ENCODE results near the gene ATF6B.
A peak's percentile ranks its signal among the peaks of the same experiment; 100 is the strongest.

The ATF6B gene

DNA sequence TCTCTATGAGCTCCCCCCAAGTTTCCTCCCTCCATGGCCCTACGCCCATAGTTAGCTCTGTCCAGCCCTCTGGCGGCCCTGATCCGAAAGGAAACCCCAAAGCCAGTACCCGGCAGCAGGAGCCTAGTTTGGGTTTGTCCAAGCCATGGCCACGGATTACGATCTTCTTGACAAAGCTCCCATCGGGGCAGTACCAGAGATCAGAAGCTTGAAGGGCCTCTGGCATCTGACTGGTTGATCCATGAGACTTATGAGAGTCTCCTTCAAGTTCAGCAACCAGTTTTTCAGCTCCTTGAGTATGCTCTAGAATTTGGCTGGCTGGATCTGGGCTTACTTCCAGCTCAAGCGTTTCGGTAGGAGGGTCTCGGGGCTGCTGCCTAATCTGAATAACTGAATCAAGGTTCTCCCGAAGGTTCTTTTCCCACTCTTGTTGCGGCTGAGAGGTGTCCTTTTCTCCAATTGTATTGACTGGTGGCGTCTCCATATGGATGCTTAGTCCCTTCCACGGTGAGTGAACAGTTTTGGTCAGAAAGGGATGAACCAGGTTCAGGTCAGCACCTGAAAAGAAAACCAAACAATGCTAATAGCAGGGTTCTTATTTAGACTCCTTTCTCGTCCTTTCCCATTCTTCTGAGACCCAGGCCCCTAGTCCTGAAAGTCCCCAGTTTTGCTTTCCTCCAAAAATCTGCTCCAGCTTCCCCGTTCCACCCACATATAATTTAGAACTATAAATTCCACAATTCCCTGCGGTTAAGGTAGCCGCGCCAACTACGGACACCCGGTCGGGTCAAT is 1.4 kb upstream of the ATF6B start:
- DNase-seq, result no peak

- DNase-seq, result no peak
Measured at GRCh38 chr6:32128751-32129296, 778 bp upstream of the ATF6B start.

DNA sequence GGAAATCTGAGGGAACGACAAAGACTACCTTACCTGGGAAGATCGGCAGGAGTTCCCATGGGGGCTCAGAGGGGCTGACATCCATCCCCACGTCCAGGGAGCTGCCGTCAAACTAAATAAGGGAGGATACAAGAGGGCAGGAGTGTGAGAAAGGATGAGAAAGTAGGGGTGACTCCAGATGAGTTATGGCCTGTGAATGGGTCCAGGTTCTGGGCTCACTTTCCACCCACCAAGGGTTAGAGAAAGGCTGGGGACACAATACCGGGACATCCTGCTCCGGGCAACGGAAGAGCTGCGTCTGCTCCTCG is 683 bp downstream of the ATF6B start:
- DNase-seq, result no peak

DNA sequence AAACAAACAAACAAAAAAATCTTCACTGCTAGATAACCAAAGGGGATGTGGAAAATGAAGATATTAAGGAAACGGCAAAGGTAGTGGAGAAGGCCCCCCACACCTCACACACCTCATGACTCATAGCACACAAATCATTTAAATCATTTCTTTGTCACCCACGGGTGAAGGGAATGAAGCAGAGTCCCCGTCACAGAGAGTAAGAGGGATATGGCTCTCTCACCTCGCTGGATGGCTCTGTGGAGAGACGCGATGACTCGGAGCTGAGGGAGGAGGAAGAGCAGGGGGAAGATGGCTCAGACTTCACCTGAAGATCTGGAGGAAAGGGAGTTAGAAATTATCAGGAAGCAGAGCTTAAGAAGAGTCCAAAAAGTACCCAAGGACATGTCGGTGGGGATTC is 1.2 kb downstream of the ATF6B start:
- DNase-seq, result no peak

- no peak for DNase-seq
Measured at GRCh38 chr6:32123681-32124080, 4.4 kb downstream of the ATF6B start.

DNA sequence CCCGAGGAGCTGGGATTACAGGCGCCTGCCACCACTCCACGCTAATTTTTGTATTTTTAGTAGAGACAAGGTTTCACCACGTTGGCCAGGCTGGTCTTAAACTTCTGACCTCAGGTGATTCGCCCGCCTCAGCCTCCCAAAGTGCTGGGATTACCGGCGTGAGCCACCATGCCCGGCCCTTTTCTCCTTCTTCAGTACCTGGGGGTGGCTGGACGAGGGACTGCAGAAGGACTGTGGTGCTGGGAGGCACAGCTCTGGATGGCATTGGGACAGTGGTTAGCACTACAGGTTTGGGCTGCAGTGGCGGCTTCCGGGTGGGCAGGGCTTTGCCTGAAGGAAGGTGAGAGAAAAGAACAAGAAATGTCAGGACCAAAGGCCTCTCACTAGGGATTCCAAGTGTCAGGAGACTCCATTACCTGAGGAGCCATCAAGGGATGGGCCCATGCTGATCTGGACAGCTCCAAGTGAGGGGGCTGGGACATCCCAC is 7.4 kb downstream of the ATF6B start:
- no peak for DNase-seq

DNA sequence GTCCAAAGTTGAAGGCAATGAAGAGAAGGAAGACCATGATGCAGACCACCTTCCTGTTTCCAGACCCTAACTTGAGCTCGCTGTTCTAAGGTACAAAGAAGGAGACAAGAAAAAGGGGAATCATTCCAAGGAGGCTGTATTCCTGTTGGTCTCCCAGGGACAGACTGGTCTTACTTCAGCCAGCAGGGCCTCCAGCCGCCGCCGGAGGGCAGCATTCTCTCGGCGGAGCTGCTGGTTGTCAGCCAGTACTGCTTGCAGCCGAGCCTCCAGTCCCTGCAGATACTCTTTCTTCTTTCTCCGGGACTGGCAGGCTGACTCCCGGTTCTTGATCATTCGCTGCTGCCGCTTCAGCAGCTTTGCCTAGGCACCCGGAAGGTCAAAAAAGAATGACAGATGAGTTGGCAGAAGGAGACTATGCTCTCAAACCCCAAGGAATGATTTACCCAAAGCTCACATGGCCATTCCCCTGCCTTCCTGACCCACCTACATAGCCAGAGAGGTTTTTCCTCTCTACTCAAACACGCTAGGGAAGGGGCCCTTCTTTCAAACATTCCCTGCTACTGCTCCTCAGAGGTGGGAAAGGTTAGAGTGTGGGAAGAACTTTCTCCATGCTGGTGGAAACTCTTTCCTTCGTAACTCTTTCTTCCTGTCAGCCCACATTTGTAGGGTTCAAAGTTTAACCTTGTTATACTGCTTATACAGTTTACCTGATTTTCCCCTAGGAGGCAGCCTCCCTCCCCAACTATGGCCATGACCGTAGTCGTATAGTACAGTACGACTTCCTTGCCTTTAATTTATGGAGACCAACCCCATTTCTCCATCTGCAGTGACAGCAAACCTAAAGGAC is 9.0 kb downstream of the ATF6B start:
- peak; percentile 82 for DNase-seq

DNA sequence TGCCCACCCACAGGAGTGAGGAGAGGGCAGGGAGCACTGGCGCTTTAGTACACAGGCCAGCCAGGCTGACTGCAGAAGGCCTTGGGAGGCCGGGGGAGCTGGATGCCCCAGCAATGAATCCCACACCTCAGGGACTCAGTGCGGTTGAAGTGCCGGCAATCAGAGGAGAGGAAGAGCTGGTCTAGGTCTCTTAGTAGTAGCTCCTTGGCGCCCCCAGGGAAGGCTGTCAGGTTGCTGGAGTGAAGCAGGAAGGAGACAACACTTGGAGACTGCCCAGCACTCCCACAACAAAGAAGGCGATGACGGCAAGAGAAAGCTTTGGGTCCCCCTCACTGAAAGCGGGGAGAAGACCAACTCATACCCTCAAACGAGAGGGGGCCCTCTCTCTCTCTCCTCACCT is 10.6 kb downstream of the ATF6B start:
- DNase-seq, result no peak

GRCh38 chr6:32116674-32117073 is 11.4 kb downstream of the ATF6B start:
- peak; percentile 15 for DNase-seq

DNA sequence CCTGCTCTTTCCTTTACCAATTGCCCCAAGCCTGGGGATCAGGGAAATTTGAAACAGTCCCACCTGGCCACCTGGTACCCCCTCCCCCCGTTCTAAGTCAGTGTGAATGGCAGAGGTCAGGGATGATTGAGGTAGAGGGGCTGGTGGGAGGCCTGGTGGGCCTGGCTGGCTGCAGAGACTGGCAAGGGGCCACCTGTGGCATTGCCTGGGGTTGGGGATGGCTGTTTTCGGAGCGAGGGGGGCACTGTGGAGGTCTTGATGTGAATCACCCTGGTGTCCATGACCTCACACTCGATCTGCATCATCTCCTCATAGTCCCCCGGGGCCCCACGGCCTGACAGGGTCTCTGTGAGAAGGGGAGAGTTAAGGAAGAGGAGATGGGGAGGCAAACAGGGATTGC is 12.4 kb downstream of the ATF6B start:
- DNase-seq, result no peak

- no peak for DNase-seq
Measured at GRCh38 chr6:32114796-32115195, 13.2 kb downstream of the ATF6B start.

DNA sequence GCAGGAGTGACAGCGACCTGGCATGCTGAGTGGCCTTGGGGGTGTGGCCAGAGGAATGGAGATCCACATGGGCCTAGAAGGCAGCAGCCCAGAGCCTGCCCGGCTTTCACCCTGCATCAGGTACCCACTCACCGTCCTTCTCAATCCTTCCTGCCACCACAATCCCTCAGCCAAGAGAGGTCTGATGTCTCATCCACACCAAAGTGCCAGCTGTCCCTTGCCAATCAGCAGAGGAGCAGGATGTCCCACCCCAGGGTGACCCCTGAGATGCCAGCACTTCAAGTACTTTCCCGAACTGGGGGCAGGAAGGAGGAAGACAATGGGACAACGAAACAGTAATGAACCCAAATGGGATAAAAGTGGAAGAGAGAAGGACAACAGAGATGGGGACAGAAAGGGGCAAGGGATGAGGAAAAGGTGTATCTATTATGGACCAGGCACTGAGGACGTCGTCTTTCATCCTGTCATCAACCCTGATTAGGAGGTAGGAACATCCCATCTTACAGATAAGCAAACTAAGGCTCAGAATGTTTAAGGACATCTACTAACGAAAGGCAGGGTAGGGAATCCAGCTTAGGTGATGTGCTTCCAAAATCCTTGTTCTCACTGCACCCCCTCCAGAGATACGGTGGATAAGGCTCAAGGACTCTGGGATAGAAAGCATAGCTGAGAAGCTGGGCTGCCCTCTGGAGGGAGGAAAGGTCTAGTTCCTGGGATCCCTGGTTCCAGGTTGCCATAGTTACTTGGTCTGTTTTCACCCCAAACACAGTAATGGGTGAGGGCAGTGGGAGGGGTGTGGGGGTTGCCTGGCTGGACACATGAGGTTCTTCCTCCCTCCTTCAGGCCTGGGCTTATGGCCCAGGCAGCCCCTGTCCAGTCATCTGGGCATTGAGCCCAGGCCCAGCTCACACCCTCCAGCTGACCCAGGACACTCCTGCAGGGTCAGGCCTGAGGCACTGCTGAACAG is 14.4 kb downstream of the ATF6B start:
- DNase-seq, result no peak

- DNase-seq, result no peak
Measured at GRCh38 chr6:32112431-32112980, 15.5 kb downstream of the ATF6B start.

GRCh38 chr6:32111424-32112066 is 16.5 kb downstream of the ATF6B start:
- DNase-seq, result no peak

DNA sequence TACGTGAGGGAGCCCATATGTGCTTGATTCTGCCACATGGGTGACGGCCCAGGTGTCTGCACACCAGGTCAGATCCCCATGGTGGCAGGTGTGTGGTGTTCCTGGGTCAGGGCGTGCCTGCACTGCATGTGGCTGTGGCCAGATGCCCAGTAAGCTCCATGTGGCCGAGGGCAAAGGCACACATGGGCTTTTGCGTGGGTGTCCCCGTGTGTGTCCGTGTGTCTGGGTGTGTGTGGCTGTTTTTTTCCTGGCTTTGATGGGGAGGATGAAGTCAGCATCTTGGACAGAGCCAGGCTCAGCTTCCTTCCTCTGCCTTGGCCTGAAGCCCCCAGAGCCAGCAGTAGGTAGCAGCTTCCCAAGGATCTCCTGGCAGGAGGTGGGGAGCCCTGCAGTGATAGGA is 17.4 kb downstream of the ATF6B start:
- peak; percentile 57 for DNase-seq

GRCh38 chr6:32109765-32110160 is 18.3 kb downstream of the ATF6B start:
- no peak for DNase-seq

DNA sequence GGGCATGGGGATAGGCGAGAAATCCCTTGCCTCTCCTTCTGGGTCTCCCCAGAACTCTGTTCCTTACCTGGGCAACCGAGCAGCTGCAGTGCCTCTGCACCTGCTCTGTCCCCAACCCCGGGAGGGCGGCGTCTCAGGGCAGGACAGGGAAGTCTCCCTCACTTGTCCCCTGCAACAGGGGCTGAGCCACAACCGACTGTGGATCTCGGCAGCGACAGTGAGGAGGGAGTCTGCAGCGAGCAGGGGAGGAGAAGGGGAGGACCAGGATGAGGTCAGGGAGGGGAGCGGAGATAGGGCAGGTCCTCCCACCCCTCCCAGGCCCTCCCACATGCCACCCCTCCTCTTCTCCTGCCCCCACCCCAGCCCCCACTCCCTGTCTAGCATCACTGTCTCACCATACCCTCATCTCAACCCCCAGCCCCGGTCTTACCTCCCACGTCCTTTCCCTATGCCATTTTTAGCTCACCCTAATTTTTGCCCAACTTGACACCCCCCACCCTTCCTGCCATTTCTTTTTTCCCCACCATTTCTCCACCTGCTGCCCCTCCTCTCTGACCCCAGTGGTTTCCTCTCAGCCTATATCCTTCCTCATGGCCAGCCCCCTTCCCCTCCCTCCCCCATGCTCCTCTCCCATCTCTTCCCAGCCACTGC is 18.8 kb downstream of the ATF6B start, which contains the start of gene TNXB:
TSS of gene TNXB (minus strand) at position 225 of the 651 bp plus-strand sequence. CDS start 11,140 bp downstream, outside the sequence.
- no peak for DNase-seq

- DNase-seq, result no peak
Measured at GRCh38 chr6:32108727-32109113, 19.3 kb downstream of the ATF6B start.

DNA sequence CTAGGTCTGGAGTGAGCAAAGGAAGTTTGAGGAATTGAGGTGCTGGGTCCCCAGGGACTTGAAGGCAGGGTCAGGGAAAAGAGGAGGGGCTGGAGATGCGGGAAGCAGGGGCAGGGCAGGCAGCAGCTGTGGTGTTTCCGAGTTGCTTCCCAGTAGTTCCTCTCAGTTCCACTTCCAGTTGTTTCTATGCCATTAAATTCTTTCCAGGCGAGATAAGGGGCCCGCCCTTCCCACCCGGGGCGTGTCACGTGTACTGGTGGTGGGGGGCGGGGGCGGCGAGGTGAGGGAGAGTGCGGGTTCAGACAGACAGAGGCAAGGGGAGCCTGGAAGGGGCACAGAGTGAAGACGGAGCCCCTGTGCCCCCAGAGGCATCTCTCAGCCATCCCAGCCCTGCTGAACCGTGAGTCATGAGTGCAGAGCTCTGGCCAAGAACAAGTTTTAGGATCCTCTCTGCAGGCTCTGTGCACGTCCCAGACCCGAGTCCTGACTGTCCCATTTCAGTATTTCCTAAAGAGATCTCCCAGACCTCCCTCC is 19.9 kb downstream of the ATF6B start:
- DNase-seq, result peak; percentile 49

DNA sequence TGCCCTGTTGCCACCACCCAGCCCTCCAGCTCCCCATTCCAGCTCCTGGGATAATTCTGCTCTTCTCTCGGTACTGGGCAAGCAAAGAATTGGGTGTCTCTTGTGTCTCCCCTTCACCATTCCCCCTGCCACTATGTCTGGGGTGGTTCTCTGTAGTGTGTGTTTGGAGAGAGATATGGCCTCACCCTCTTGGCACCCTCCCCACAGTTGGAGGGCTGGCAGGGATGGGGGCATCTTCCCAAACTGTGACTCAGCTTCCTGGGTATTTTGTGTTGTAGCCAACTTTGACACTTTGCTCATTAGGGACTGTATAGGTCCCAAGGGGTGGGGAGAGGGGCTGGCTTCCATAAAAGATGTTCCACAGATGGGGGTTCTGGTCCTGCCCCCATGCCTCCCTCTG is 20.6 kb downstream of the ATF6B start:
- DNase-seq, result no peak

DNA sequence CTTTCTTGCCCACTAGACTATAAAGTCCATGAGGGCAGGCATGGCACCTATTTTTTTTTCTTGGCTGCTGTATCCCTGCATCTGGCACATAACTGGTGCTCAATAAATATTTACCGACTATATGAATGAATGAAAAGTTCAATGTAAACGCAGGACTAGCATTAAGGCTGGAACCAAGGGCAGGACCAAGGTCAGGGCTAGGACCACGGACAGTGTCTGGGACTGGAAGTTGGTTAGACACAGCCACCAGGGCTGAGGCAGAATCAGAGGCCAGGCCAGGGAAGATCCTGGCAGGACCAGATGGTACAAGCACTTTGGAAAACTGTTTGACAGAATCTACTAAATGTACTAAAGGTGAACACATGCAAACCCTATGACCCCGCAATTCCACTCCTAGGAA is 22.6 kb downstream of the ATF6B start:
- DNase-seq, result no peak

All from NCI-H69 (cell line).